ENCODE measurements around the gene NGEF. TPM values are rescaled to one million over a fixed set of nuclear protein-coding genes. Genes with fewer than 3 reads are reported as not detected.

NGEF gene
- total and polyA plus RNA-seq, 9 of the 15 experiments (the other 6 are each of a cell fraction or from before 2014, with no cell fraction given): 0.07 to 0.17 (median 0.09) TPM; not detected in 6

- TF ChIP-seq, protein P1, sequence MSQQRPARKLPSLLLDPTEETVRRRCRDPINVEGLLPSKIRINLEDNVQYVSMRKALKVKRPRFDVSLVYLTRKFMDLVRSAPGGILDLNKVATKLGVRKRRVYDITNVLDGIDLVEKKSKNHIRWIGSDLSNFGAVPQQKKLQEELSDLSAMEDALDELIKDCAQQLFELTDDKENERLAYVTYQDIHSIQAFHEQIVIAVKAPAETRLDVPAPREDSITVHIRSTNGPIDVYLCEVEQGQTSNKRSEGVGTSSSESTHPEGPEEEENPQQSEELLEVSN (IDR thresholded peaks at IDR 0.05; ENCODE audit: borderline replicate concordance in 1 of 2, extremely low read depth in 1 of 2, insufficient read depth in 1 of 2, insufficient read length in 1 of 2, low read depth in 1 of 2, low read length in 1 of 2, poor library complexity in 1 of 2, severe bottlenecking in 1 of 2): no peak
- no peak for TF ChIP-seq CREB1 (IDR thresholded peaks at IDR 0.05)
- no peak for TF ChIP-seq CREB1 (CRISPR knock-in tag; IDR thresholded peaks at IDR 0.05)
- TF ChIP-seq BRF2 (IDR thresholded peaks at IDR 0.05; ENCODE audit: borderline replicate concordance, insufficient read depth, insufficient read length): no peak
- TF ChIP-seq, protein P2, sequence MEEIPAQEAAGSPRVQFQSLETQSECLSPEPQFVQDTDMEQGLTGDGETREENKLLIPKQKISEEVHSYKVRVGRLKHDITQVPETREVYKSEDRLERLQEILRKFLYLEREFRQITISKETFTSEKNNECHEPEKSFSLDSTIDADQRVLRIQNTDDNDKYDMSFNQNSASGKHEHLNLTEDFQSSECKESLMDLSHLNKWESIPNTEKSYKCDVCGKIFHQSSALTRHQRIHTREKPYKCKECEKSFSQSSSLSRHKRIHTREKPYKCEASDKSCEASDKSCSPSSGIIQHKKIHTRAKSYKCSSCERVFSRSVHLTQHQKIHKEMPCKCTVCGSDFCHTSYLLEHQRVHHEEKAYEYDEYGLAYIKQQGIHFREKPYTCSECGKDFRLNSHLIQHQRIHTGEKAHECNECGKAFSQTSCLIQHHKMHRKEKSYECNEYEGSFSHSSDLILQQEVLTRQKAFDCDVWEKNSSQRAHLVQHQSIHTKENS (CRISPR knock-in tag; IDR thresholded peaks at IDR 0.05): no peak
- TF ChIP-seq, protein P3, sequence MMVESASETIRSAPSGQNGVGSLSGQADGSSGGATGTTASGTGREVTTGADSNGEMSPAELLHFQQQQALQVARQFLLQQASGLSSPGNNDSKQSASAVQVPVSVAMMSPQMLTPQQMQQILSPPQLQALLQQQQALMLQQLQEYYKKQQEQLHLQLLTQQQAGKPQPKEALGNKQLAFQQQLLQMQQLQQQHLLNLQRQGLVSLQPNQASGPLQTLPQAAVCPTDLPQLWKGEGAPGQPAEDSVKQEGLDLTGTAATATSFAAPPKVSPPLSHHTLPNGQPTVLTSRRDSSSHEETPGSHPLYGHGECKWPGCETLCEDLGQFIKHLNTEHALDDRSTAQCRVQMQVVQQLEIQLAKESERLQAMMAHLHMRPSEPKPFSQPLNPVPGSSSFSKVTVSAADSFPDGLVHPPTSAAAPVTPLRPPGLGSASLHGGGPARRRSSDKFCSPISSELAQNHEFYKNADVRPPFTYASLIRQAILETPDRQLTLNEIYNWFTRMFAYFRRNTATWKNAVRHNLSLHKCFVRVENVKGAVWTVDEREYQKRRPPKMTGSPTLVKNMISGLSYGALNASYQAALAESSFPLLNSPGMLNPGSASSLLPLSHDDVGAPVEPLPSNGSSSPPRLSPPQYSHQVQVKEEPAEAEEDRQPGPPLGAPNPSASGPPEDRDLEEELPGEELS (CRISPR knock-in tag; IDR thresholded peaks at IDR 0.05; ENCODE audit: borderline replicate concordance): no peak
- no peak for TF ChIP-seq RBM17 (IDR thresholded peaks at IDR 0.05; ENCODE audit: borderline replicate concordance, low read depth, low read length)
- no peak for TF ChIP-seq DEAF1 (CRISPR knock-in tag; IDR thresholded peaks at IDR 0.05)
- no peak for TF ChIP-seq MAZ (CRISPR knock-in tag; conservative IDR thresholded peaks at IDR 0.05 in 1 of 2, IDR thresholded peaks at IDR 0.05 in 1 of 2)
- no peak for TF ChIP-seq MYNN (IDR thresholded peaks at IDR 0.05)
- no peak for TF ChIP-seq MYNN (CRISPR knock-in tag; IDR thresholded peaks at IDR 0.05)
- no peak for TF ChIP-seq CREB3L1 (IDR thresholded peaks at IDR 0.05; ENCODE audit: borderline replicate concordance, low read depth)
Measured at GRCh38 chr2:232929303-232930058, 83.6 kb downstream of the NGEF start (continued).

All from K562 (cell line).